Colonic mucosa (tissue), 4 donors: ENCODE measurements around the gene FNDC4. TPM values are rescaled to one million over a fixed set of nuclear protein-coding genes. Genes with fewer than 3 reads are reported as not detected.
"Not testable (repeated sequence)": the region's sequence is repeated elsewhere in the genome, so short reads cannot be mapped to it uniquely, and the experiment has no call there.

Source experiments
- DNase-seq: peaks from one replicate; pipeline ENCODE4 v3.0.0-alpha.2; 2020
- H3K27ac ChIP-seq: fragments of 200-600 bp; one replicate; pipeline ENCODE4 v1.8.0; 2021
- H3K27me3 ChIP-seq: fragments of 200-600 bp; one replicate; pipeline ENCODE4 v1.8.0; 2021
- H3K36me3 ChIP-seq: fragments of 200-600 bp; one replicate; pipeline ENCODE4 v1.8.0; 2021
- H3K4me1 ChIP-seq: fragments of 200-600 bp; one replicate; pipeline ENCODE4 v1.8.0; 2021; ENCODE audit warnings: mild to moderate bottlenecking
- H3K4me3 ChIP-seq: fragments of 200-600 bp; one replicate; pipeline ENCODE4 v1.8.0; 2021
- H3K9ac ChIP-seq, 2 donors: one replicate each; pipeline ENCODE4 v1.7.0; 2013; ENCODE audit warnings: control low read depth in 2 of 2, low read depth in 2 of 2, low read length in 2 of 2
- H3K9me3 ChIP-seq: fragments of 200-600 bp; one replicate; pipeline ENCODE4 v1.8.0; 2021
- CTCF ChIP-seq: fragments of 200-600 bp; IDR thresholded peaks from one replicate; pipeline ENCODE4 v1.8.0; 2022; ENCODE audit warnings: antibody characterized with exemption, mild to moderate bottlenecking
- intact Hi-C: fragments of 100-400 bp; cut with DNase I; formaldehyde crosslinking; loops from one replicate; pipeline ENCODE4 v1.14.1; 2022
- total RNA-seq, 2 donors: library from RNA; stranded (reverse); fragmentation: NEBNext Ultra II Directional in 1 of 2; extraction: Animal tissue kit (Norgen Biotek cat#: 25700) in 1 of 2; gene quantifications; one replicate each; pipeline ENCODE4 v1.2.1, GENCODE V29; 2021
- donor health status: healthy.
- donor health status: DM: no; HTN: no; CAD: no.
- donor health status: DM: no; HTN: no; CAD: no.

The FNDC4 gene
- 1 to 10 TPM in 1 of 2 donors, under 1 TPM in 1; 0.64 to 1.1 TPM for total RNA-seq

GRCh38 chr2:27494944-27495554 lies at the start of gene FNDC4:
Gene FNDC4, minus strand, starts transcription at chr2:27495200. Its CDS starts 521 bp downstream, at chr2:27494679.
- intact Hi-C loops, result no loop called here
- no peak for TF ChIP-seq CTCF
- Histone ChIP-seq H3K36me3 (no peaks in the 10 kb centered on the region), H3K9ac (peak within 1 kb of the TSS; percentile 19 to 74), H3K4me3 (peak within 1 kb of the TSS; percentile 45), H3K4me1 (no peaks in the 10 kb centered on the region), H3K9me3 (no peaks in the 10 kb centered on the region), H3K27me3 (peaks cover 8% of the 10 kb centered on the region), H3K27ac (no peak within 1 kb of the TSS)
- DNase-seq, result no peak

- Histone ChIP-seq H3K36me3 (no peaks in the 10 kb centered on the region), H3K9me3 (no peaks in the 10 kb centered on the region), H3K4me3 (no peak overlapping the region), H3K27ac (no peak overlapping the region), H3K4me1 (no peaks in the 10 kb centered on the region), H3K27me3 (no peaks in the 10 kb centered on the region), H3K9ac (no peak overlapping the region)
- intact Hi-C loops, result no loop called here
- no peak for DNase-seq
- no peak for TF ChIP-seq CTCF
Measured at GRCh38 chr2:27544143-27544821, 49.3 kb upstream of the FNDC4 start.

- H3K36me3 ChIP-seq, H3K4me3 ChIP-seq, H3K27me3 ChIP-seq, H3K9me3 ChIP-seq, H3K4me1 ChIP-seq, H3K9ac ChIP-seq, intact Hi-C loops, H3K27ac ChIP-seq, DNase-seq: not testable (repeated sequence)
Measured at GRCh38 chr2:27539649-27540048, 44.6 kb upstream of the FNDC4 start.

GRCh38 chr2:27538839-27539450 lies 43.9 kb upstream of the FNDC4 start:
- intact Hi-C loops, H3K4me3 ChIP-seq, H3K27ac ChIP-seq, H3K9me3 ChIP-seq, H3K9ac ChIP-seq, DNase-seq, H3K36me3 ChIP-seq, H3K4me1 ChIP-seq, H3K27me3 ChIP-seq: not testable (repeated sequence)

GRCh38 chr2:27537287-27537686 lies 42.3 kb upstream of the FNDC4 start:
- Histone ChIP-seq H3K4me1 (no peaks in the 10 kb centered on the region), H3K27me3 (no peaks in the 10 kb centered on the region), H3K36me3 (no peaks in the 10 kb centered on the region), H3K4me3 (no peak overlapping the region), H3K9me3 (no peaks in the 10 kb centered on the region), H3K9ac (no peak overlapping the region), H3K27ac (no peak overlapping the region)
- intact Hi-C loops, result no loop called here
- no peak for DNase-seq
- TF ChIP-seq CTCF, result no peak

- no peak for TF ChIP-seq CTCF
- intact Hi-C loops, result no loop called here
- no peak overlapping the region for H3K4me3 ChIP-seq
Measured at GRCh38 chr2:27531983-27532382, 37.0 kb upstream of the FNDC4 start.

More at GRCh38 chr2:27531983-27532382, 37.0 kb upstream of the FNDC4 start:
- Histone ChIP-seq H3K4me1 (no peaks in the 10 kb centered on the region), H3K9ac (no peak overlapping the region), H3K27me3 (no peaks in the 10 kb centered on the region), H3K9me3 (no peaks in the 10 kb centered on the region), H3K36me3 (no peaks in the 10 kb centered on the region), H3K27ac (no peak overlapping the region)
- DNase-seq, result no peak
